H1 (cell line): ENCODE results near the gene ARSK. TPM values are rescaled to one million over a fixed set of nuclear protein-coding genes. Genes with fewer than 3 reads are reported as not detected.

Experiments used
- CTCF ChIA-PET: fragments of 300-600 bp; sonication (Branson Sonifier 250); formaldehyde crosslinking; loops from one replicate; lab custom pipeline; 2021; ENCODE audit not compliant: partially characterized antibody; lab: Charles Lee
- POLR2A ChIA-PET: fragments of 300-600 bp; sonication (Branson Sonifier 250); formaldehyde crosslinking; loops from one replicate; lab custom pipeline; 2021; ENCODE audit warnings: inconsistent platforms; ENCODE audit not compliant: partially characterized antibody; lab: Charles Lee
- DNase-seq, 2 experiments: peaks; one replicate each; pipeline versions ENCODE4 v3.0.0 to v3.0.0-alpha.2; 2010 to 2022; ENCODE audit warnings: low spot score in 2 of 2, low read depth in 1 of 2, mixed read lengths in 1 of 2
- FAIRE-seq: peaks from 2 replicates; lab custom pipeline; 2011; peaks lifted over from hg19 to GRCh38; lab: Jason Lieb, UNC
- H2AFZ ChIP-seq: 2 replicates; pipeline ENCODE4 v1.8.1; 2012; ENCODE audit warnings: low read length, inconsistent platforms
- H2AK5ac ChIP-seq: 2 replicates; pipeline ENCODE4 v1.6.1; 2013; ENCODE audit warnings: low read depth, low read length
- H2BK120ac ChIP-seq: replicated peaks from 2 replicates; pipeline ENCODE3; 2013; ENCODE audit warnings: low read depth, low read length, inconsistent platforms
- H2BK12ac ChIP-seq: 2 replicates; pipeline ENCODE4 v1.6.1; 2013; ENCODE audit warnings: low read depth, low read length
- H2BK15ac ChIP-seq: 2 replicates; pipeline ENCODE4 v1.6.1; 2013; ENCODE audit warnings: low read length
- H2BK20ac ChIP-seq: 2 replicates; pipeline ENCODE4 v1.6.1; 2013; ENCODE audit warnings: low read length
- H2BK5ac ChIP-seq: 2 replicates; pipeline ENCODE4 v1.6.1; 2013; ENCODE audit warnings: low read depth, low read length
- H3K14ac ChIP-seq: 2 replicates; pipeline ENCODE4 v1.6.1; 2013; ENCODE audit warnings: inconsistent platforms; ENCODE audit not compliant: insufficient read length
- H3K18ac ChIP-seq: 2 replicates; pipeline ENCODE4 v1.6.1; 2013; ENCODE audit warnings: low read length; ENCODE audit errors: extremely low read depth
- H3K23ac ChIP-seq: 2 replicates; pipeline ENCODE4 v1.6.1; 2013; ENCODE audit warnings: inconsistent platforms; ENCODE audit not compliant: insufficient read length
- H3K23me2 ChIP-seq: 2 replicates; pipeline ENCODE4 v1.6.1; 2013; ENCODE audit warnings: low read depth, low read length
- H3K27ac ChIP-seq: 2 replicates; pipeline ENCODE4 v1.6.1; 2011; ENCODE audit warnings: low read depth, low read length, inconsistent platforms
- H3K27me3 ChIP-seq, 4 experiments: replicated peaks in 1 of 4; 1 replicate in 1 of 4; 2 replicates in 3 of 4; pipeline versions ENCODE4 v1.6.1 to v1.8.1; 2011 to 2013; ENCODE audit warnings: low read length in 3 of 4, mild to moderate bottlenecking in 3 of 4, inconsistent platforms in 2 of 4, mixed read lengths in 2 of 4, moderate library complexity in 1 of 4; ENCODE audit not compliant: control insufficient read depth in 3 of 4, insufficient read depth in 3 of 4; ENCODE audit errors: extremely low read depth in 1 of 4
- H3K36me3 ChIP-seq, 4 experiments: 2 replicates each; pipeline versions ENCODE4 v1.6.1 to v1.8.1; 2011 to 2013; ENCODE audit warnings: mild to moderate bottlenecking in 4 of 4, low read length in 3 of 4, moderate library complexity in 2 of 4, control low read depth in 1 of 4, inconsistent platforms in 1 of 4; ENCODE audit not compliant: insufficient read depth in 4 of 4, control insufficient read depth in 2 of 4
- H3K4ac ChIP-seq: replicated peaks from 2 replicates; pipeline ENCODE3; 2013; ENCODE audit warnings: low read length, low read depth, mixed read lengths, inconsistent platforms; ENCODE audit not compliant: insufficient read length
- H3K4me1 ChIP-seq, 4 experiments: replicated peaks in 1 of 4; 1 replicate in 1 of 4; 2 replicates in 3 of 4; pipeline versions ENCODE4 v1.6.1 to v1.8.1; 2011 to 2013; ENCODE audit warnings: low read length in 3 of 4, inconsistent platforms in 2 of 4, mixed read lengths in 1 of 4; ENCODE audit not compliant: insufficient read depth in 4 of 4, control insufficient read depth in 3 of 4
- H3K4me2 ChIP-seq, 2 experiments: 2 replicates each; pipeline versions ENCODE4 v1.6.1 to v1.8.1; 2011 to 2013; ENCODE audit warnings: low read depth in 2 of 2, low read length in 2 of 2, control low read depth in 1 of 2, inconsistent platforms in 1 of 2, mild to moderate bottlenecking in 1 of 2; ENCODE audit not compliant: insufficient read depth in 1 of 2
- H3K4me3 ChIP-seq, 4 experiments: fragments of 200-600, 300-600 bp in 1 of 4; sonication (generic), shearing (Covaris generic), sonication (Bioruptor Twin) in 1 of 4; 2 replicates each; pipeline versions ENCODE4 v1.5.1 to v1.8.1; 2011 to 2016; ENCODE audit warnings: low read length in 4 of 4, low read depth in 3 of 4, control low read depth in 2 of 4, inconsistent platforms in 2 of 4, mild to moderate bottlenecking in 2 of 4, mixed read lengths in 1 of 4, moderate library complexity in 1 of 4; ENCODE audit not compliant: insufficient read depth in 2 of 4; ENCODE audit errors: extremely low read depth in 1 of 4
- H3K56ac ChIP-seq: replicated peaks from 2 replicates; pipeline ENCODE3; 2013; ENCODE audit warnings: low read depth, mild to moderate bottlenecking, mixed read lengths, low read length, inconsistent platforms; ENCODE audit not compliant: insufficient read length
- H3K79me1 ChIP-seq: 2 replicates; pipeline ENCODE4 v1.6.1; 2013; ENCODE audit warnings: low read depth, low read length, control low read depth
- H3K79me2 ChIP-seq, 2 experiments: 2 replicates each; pipeline versions ENCODE4 v1.6.1 to v1.8.1; 2012 to 2013; ENCODE audit warnings: low read length in 2 of 2, mild to moderate bottlenecking in 2 of 2, inconsistent platforms in 1 of 2; ENCODE audit not compliant: insufficient read depth in 2 of 2, control insufficient read depth in 1 of 2
- H3K9ac ChIP-seq, 4 experiments: replicated peaks in 1 of 4; 1 replicate in 1 of 4; 2 replicates in 3 of 4; pipeline versions ENCODE4 v1.6.1 to v1.8.1; 2011 to 2013; ENCODE audit warnings: low read depth in 3 of 4, low read length in 3 of 4, control low read depth in 2 of 4, mild to moderate bottlenecking in 2 of 4, moderate library complexity in 2 of 4, inconsistent platforms in 1 of 4; ENCODE audit errors: extremely low read depth in 1 of 4
- H3K9me3 ChIP-seq, 2 experiments: 2 replicates each; pipeline versions ENCODE4 v1.6.1 to v1.8.1; 2012 to 2013; ENCODE audit warnings: mild to moderate bottlenecking in 2 of 2, moderate library complexity in 2 of 2, control low read depth in 1 of 2, inconsistent platforms in 1 of 2, low read depth in 1 of 2, low read length in 1 of 2, mixed read lengths in 1 of 2; ENCODE audit not compliant: insufficient read depth in 2 of 2
- H4K20me1 ChIP-seq, 2 experiments: replicated peaks in 1 of 2; 2 replicates each; pipeline versions ENCODE3 to v1.8.1; 2011 to 2013; ENCODE audit warnings: inconsistent platforms in 2 of 2, low read length in 2 of 2, mild to moderate bottlenecking in 1 of 2; ENCODE audit not compliant: insufficient read depth in 2 of 2, control insufficient read depth in 1 of 2
- H4K5ac ChIP-seq: 2 replicates; pipeline ENCODE4 v1.6.1; 2013; ENCODE audit warnings: low read length, low read depth, mixed read lengths, inconsistent platforms; ENCODE audit not compliant: insufficient read length
- H4K8ac ChIP-seq: 2 replicates; pipeline ENCODE4 v1.8.0; 2013; ENCODE audit warnings: mild to moderate bottlenecking, moderate library complexity, low read length, inconsistent platforms; ENCODE audit not compliant: insufficient read depth; ENCODE audit errors: extremely low read depth
- H4K91ac ChIP-seq: replicated peaks from 2 replicates; pipeline ENCODE3; 2013; ENCODE audit warnings: low read length, mixed read lengths, inconsistent platforms; ENCODE audit not compliant: insufficient read length
- BCL11A ChIP-seq, 2 experiments: IDR thresholded peaks; one replicate each; pipeline ENCODE4 v1.6.1; 2011; ENCODE audit warnings: low read depth in 2 of 2, low read length in 2 of 2, mild to moderate bottlenecking in 2 of 2
- CBX8 ChIP-seq: fragments of 300-800, 300-1000 bp; sonication (generic); IDR thresholded peaks from 2 replicates; pipeline ENCODE4 v1.7.1; 2016; ENCODE audit warnings: low read depth, low read length, borderline replicate concordance
- EGR1 ChIP-seq: IDR thresholded peaks from 2 replicates; pipeline ENCODE4 v1.6.1; 2011; ENCODE audit warnings: low read depth, low read length, borderline replicate concordance
- JUN ChIP-seq: IDR thresholded peaks from 2 replicates; pipeline ENCODE4 v1.6.1; 2011; ENCODE audit warnings: low read depth, mild to moderate bottlenecking, improper control_type of control experiment, low read length
- RXRA ChIP-seq: IDR thresholded peaks from 2 replicates; pipeline ENCODE4 v1.6.1; 2011; ENCODE audit warnings: low read depth, mild to moderate bottlenecking, low read length, moderate library complexity; ENCODE audit not compliant: insufficient read depth
- WGBS, 2 experiments: shearing (Covaris generic) in 1 of 2; methylation state at CpG; one replicate each; pipeline versions ENCODE4 v1.1.6 to v1.1.7; 2013 to 2015; ENCODE audit warnings: low lambda C conversion rate in 2 of 2, mixed read lengths in 2 of 2, inconsistent platforms in 1 of 2, low coverage in 1 of 2, missing lambda C conversion rate in 1 of 2; ENCODE audit not compliant: insufficient replicate concordance in 2 of 2, insufficient coverage in 1 of 2, insufficient read length in 1 of 2; ENCODE audit errors: extremely low coverage in 1 of 2, missing lambda C conversion rate in 1 of 2; 5-methylcytosine and 5-hydroxymethylcytosine counted together
- polyA plus RNA-seq, 7 experiments: library from polyadenylated mRNA; depleted of rRNA in 3 of 7; stranded (reverse) in 5 of 7; unstranded in 2 of 7; fragments of >200 nt in 5 of 7; fragments of 200-250 nt in 2 of 7; gene quantifications; 1 replicate in 5 of 7; 2 replicates in 1 of 7; 4 replicates in 1 of 7; pipeline versions ENCODE4 v1.2.1 to v1.2.3, GENCODE V29; 2011 to 2013; ENCODE audit warnings: missing spikeins in 2 of 7, mixed read lengths in 2 of 7
- total RNA-seq: library from RNA; stranded (reverse); fragmentation: NEBNext Ultra II Directional; extraction: Animal tissue kit (Norgen Biotek cat#: 25700); gene quantifications from 2 replicates; pipeline ENCODE4 v1.2.1, GENCODE V29; 2021

The ARSK gene
- total and polyA plus RNA-seq, 2 of the 8 experiments (the other 6 are each of a cell fraction or from before 2014, with no cell fraction given): 8.4 to 14.1 TPM

GRCh38 chr5:95590880-95591279 lies 36.0 kb downstream of the ARSK start:
- Histone ChIP-seq H3K23ac (no peak overlapping the region), H3K4me2 (no peak overlapping the region), H2BK15ac (no peak overlapping the region), H4K5ac (no peak overlapping the region), H3K14ac (no peak overlapping the region), H3K36me3 (no peaks in the 10 kb centered on the region), H3K23me2 (no peaks in the 10 kb centered on the region), H2BK5ac (no peak overlapping the region), H3K79me2 (no peaks in the 10 kb centered on the region), H3K79me1 (no peaks in the 10 kb centered on the region), H4K91ac (no peak overlapping the region), H2BK20ac (no peak overlapping the region), H3K9ac (no peak overlapping the region), H3K4me1 (no peaks in the 10 kb centered on the region), H3K4me3 (no peak overlapping the region), H3K18ac (no peak overlapping the region), H3K56ac (no peak overlapping the region), H2BK120ac (no peak overlapping the region), H3K4ac (no peak overlapping the region), H2AFZ (no peak overlapping the region), H3K9me3 (no peaks in the 10 kb centered on the region), H3K27ac (no peak overlapping the region), H2BK12ac (no peak overlapping the region), H4K8ac (no peak overlapping the region), H4K20me1 (no peaks in the 10 kb centered on the region), H3K27me3 (no peaks in the 10 kb centered on the region), H2AK5ac (no peak overlapping the region)
- 77% methylated on average over 1 of the region's 1 CpG; no CpG with 5 or more reads in 1 of the 2 experiments for WGBS, 2 experiments
- POLR2A ChIA-PET: no interaction called here
- FAIRE-seq (no peak), DNase-seq (no peak)
- TF ChIP-seq BCL11A (IDR thresholded peaks at IDR 0.05; ENCODE audit: low read depth in 2 of 2, low read length in 2 of 2) (no peak), CBX8 (no peak), EGR1 (no peak), JUN (no peak), RXRA (no peak)
- CTCF ChIA-PET: no interaction called here
